Chondrocyte (in vitro differentiated cells): ENCODE data around the gene RNF151. TPM values are rescaled to one million over a fixed set of nuclear protein-coding genes. Genes with fewer than 3 reads are reported as not detected.
A peak's percentile ranks its signal among the peaks of the same experiment; 100 is the strongest.

Experiments used
- DNase-seq: peaks from one replicate; pipeline ENCODE4 v3.0.0; 2021; ENCODE audit warnings: mixed read lengths, low spot score
- H3K27ac Mint-ChIP-seq: one replicate; pipeline ENCODE4 v1.8.0; 2021; ENCODE audit warnings: mild to moderate bottlenecking, moderate library complexity, mixed read lengths; ENCODE audit not compliant: unreplicated experiment
- H3K27me3 Mint-ChIP-seq: 2 replicates; pipeline ENCODE4 v1.8.0; 2021; ENCODE audit warnings: low read depth, mixed read lengths
- H3K36me3 Mint-ChIP-seq: 2 replicates; pipeline ENCODE4 v1.8.0; 2021; ENCODE audit warnings: low read depth, mixed read lengths
- H3K4me1 Mint-ChIP-seq: 2 replicates; pipeline ENCODE4 v1.8.0; 2021; ENCODE audit warnings: low read depth, mild to moderate bottlenecking, mixed read lengths
- H3K4me3 Mint-ChIP-seq: one replicate; pipeline ENCODE4 v1.8.0; 2021; ENCODE audit warnings: mild to moderate bottlenecking, moderate library complexity, mixed read lengths; ENCODE audit not compliant: unreplicated experiment
- H3K9me3 Mint-ChIP-seq: 2 replicates; pipeline ENCODE4 v1.8.0; 2021; ENCODE audit warnings: low read depth, mixed read lengths
- CTCF ChIP-seq: fragments of 200-600 bp; sonication (generic); IDR thresholded peaks from 2 replicates; pipeline ENCODE4 v1.5.0; 2021; ENCODE audit warnings: antibody characterized with exemption, mild to moderate bottlenecking, moderate library complexity
- total RNA-seq: library from RNA; stranded (reverse); gene quantifications from 3 replicates; pipeline ENCODE4 v1.2.1, GENCODE V29; 2021

RNF151 gene
- total RNA-seq, 1 donor from 2014 or later = not detected

GRCh38 chr16:1989209-1990100 is 22.8 kb downstream of the RNF151 start, which contains the start of gene SYNGR3:
Gene SYNGR3, plus strand, starts transcription at chr16:1989970. Its CDS starts 133 bp downstream, at chr16:1990103.
- H3K27me3 Mint-ChIP-seq = peaks cover 14% of the 10 kb centered on the region
- no peaks in the 10 kb centered on the region for H3K9me3 Mint-ChIP-seq
- peaks cover 14% of the 10 kb centered on the region for H3K4me1 Mint-ChIP-seq
- peak within 1 kb of the TSS; percentile 16 for H3K4me3 Mint-ChIP-seq
- TF ChIP-seq CTCF = no peak
- peaks cover 2% of the 10 kb centered on the region for H3K36me3 Mint-ChIP-seq
- no peak within 1 kb of the TSS for H3K27ac Mint-ChIP-seq
- DNase-seq = no peak

- TF ChIP-seq CTCF = no peak
- Mint-ChIP-seq H3K27me3 (peaks cover 14% of the 10 kb centered on the region), H3K9me3 (no peaks in the 10 kb centered on the region), H3K27ac (no peak overlapping the region), H3K4me1 (peaks cover 9% of the 10 kb centered on the region), H3K4me3 (no peak overlapping the region), H3K36me3 (peaks cover 2% of the 10 kb centered on the region)
- no peak for DNase-seq
These were observed 23.4 kb downstream of the RNF151 start for GRCh38 chr16:1990101-1990350.

- no peak overlapping the region for H3K27ac Mint-ChIP-seq
- TF ChIP-seq CTCF = no peak
- peaks cover 4% of the 10 kb centered on the region for H3K36me3 Mint-ChIP-seq
- H3K4me1 Mint-ChIP-seq = peaks cover 5% of the 10 kb centered on the region
- H3K27me3 Mint-ChIP-seq = peaks cover 14% of the 10 kb centered on the region
- no peak for DNase-seq
- no peaks in the 10 kb centered on the region for H3K9me3 Mint-ChIP-seq
- peak overlapping the region; percentile 6 for H3K4me3 Mint-ChIP-seq
These were observed 23.9 kb downstream of the RNF151 start for GRCh38 chr16:1990351-1991134.

GRCh38 chr16:1991135-1991551 is 24.5 kb downstream of the RNF151 start:
- peaks cover 5% of the 10 kb centered on the region for H3K4me1 Mint-ChIP-seq
- no peaks in the 10 kb centered on the region for H3K9me3 Mint-ChIP-seq
- H3K4me3 Mint-ChIP-seq = no peak overlapping the region
- TF ChIP-seq CTCF = no peak
- no peak for DNase-seq
- peaks cover 4% of the 10 kb centered on the region for H3K36me3 Mint-ChIP-seq
- H3K27me3 Mint-ChIP-seq = peaks cover 14% of the 10 kb centered on the region
- no peak overlapping the region for H3K27ac Mint-ChIP-seq

- Mint-ChIP-seq H3K27me3 (peaks cover 14% of the 10 kb centered on the region), H3K9me3 (no peaks in the 10 kb centered on the region), H3K36me3 (peaks cover 3% of the 10 kb centered on the region), H3K4me1 (peaks cover 5% of the 10 kb centered on the region), H3K27ac (no peak overlapping the region), H3K4me3 (no peak overlapping the region)
- no peak for DNase-seq
- TF ChIP-seq CTCF = no peak
These were observed 24.9 kb downstream of the RNF151 start for GRCh38 chr16:1991588-1991947.
